ENCODE measurements around the gene ZNF8.
"Not testable (repeated sequence)": the region's sequence is repeated elsewhere in the genome, so short reads cannot be mapped to it uniquely, and the experiment has no call there.

The ZNF8 gene

DNA sequence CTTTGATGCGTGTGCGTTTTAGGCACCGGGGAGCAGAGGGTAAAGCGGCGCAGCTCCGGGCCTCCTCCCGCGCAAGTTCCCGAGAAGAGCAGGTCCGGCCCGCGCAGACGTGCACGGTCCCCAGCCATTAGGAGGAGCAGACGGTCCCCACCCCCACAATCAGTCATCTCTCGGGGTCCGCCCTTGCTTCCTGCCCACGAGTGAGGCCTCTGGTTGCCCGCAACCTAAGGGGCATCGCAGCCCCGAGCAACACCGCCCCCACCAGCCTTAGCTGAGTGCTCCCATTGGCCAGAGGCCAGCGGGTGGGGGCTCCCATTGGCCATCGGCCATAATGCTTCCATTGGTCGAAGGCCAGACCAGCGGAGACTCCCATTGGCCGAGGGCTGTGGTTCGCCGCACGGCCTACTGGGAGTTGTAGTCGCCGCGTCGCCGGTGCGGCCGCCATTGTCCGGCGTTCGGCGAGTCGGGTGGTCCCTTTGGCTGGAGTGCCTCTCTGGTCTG lies at the start of gene ZNF8:
ZNF8 (plus strand) TSS at position 415 of the 501 bp plus-strand sequence. CDS start 127 bp downstream, outside the sequence.
- peak; percentile 96 for DNase-seq (ENCODE audit: low read depth, low spot score)

GRCh38 chr19:58229255-58229639 lies 49.5 kb upstream of the ZNF8 start:
- DNase-seq (ENCODE audit: low read depth, low spot score), result no peak

- DNase-seq (ENCODE audit: low read depth, low spot score), result no peak
Measured at GRCh38 chr19:58237324-58237723, 41.4 kb upstream of the ZNF8 start.

DNA sequence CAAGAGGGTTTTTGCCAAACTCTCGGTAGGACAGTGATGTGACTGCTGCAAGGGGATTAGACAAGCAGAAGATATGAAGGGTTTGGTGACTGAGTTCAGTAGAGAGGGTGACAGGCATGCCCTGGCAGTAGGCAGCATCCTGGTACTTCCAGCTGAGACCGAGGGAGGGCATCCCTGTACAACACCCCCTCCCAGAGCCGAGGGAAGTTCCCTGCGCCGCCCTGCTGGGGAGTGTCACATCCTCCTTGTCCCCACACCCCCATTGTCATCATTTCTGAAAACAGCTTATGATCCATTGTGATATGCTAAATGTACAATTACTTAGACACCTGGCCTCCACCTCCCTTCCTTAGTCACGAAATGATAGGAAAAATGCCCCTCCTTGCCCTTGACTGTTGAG lies 35.4 kb upstream of the ZNF8 start:
- no peak for DNase-seq (ENCODE audit: low read depth, low spot score)

DNA sequence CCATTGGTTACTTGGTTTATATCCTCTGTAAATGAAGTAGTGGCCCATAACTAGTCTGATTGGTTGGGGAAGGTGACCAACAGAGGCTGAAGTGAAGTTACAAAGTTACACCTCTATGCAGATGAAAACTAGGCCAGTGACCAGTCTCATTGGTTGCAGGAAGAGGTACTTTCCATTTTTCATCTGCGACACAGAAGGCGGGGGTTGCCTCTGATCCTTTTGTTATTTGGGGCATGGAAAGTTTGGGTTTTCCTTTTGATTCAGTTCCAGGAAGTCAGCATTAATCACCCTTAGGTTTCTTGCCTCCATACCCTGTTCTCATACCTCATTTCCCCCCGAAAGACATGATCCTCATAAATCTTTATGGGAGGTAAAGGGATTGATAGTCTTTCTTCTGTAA lies 29.9 kb upstream of the ZNF8 start:
- DNase-seq (ENCODE audit: low read depth, low spot score), result no peak

DNA sequence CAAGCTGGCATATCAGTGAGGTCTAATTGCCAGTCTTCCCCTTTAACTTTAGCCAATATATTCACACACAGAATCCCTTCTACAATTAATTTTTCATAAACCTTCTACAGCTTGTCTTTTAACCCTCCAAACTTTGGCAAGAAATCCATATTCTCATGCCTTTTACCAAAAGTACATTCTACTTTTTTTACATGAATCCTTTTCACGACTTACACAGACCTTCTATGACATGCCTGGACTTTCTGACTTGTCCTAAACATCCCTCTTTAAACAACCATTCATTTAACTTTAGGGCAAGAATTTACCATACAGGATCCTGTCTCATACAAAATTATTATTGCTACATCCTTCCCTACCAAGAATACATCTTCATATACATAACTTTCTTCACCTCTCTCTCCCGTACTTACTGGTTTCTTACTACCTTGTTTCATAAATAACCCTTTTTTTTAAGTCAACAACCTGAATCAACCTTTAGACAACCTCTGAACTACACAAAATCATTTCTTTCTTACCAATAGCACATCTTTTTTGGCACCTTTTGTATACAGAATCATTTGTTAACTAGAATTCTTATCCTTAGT lies 26.6 kb upstream of the ZNF8 start:
- DNase-seq (ENCODE audit: low read depth, low spot score), result no peak

DNA sequence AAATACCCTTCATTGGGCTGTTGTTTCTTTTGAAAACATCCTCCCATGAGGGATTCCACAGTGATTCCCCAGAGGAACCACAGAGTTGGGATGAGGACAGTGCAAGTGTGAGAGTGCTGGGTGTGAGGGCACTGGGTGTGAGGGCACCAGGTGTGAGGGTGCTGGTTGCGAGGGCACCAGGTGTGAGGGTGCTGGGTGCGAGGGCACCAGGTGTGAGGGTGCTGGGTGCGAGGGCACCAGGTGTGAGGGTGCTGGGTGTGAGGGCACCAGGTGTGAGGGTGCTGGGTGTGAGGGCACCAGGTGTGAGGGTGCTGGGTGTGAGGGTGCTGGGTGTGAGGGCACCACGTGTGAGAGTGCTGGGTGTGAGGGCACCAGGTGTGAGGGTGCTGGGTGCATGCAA lies 20.5 kb upstream of the ZNF8 start:
- DNase-seq (ENCODE audit: low read depth, low spot score), result not testable (repeated sequence)

DNA sequence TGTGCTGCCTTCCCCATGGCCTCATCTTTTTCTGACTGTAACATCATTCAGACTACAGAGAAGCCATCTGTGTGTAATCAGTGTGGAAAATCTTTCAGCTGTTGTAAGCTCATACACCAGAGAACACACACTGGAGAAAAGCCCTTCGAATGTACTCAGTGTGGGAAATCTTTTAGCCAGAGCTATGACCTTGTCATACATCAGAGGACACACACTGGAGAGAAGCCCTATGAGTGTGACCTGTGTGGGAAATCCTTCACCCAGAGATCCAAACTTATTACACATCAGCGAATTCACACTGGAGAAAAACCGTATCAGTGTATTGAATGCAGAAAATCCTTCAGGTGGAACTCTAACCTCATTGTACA lies 17.2 kb upstream of the ZNF8 start:
- DNase-seq (ENCODE audit: low read depth, low spot score), result no peak

- no peak for DNase-seq (ENCODE audit: low read depth, low spot score)
Measured at GRCh38 chr19:58261968-58262921, 16.5 kb upstream of the ZNF8 start.

- DNase-seq (ENCODE audit: low read depth, low spot score), result no peak
Measured at GRCh38 chr19:58262922-58263296, 15.8 kb upstream of the ZNF8 start.

GRCh38 chr19:58265100-58265499 lies 13.7 kb upstream of the ZNF8 start:
- DNase-seq (ENCODE audit: low read depth, low spot score), result no peak

DNA sequence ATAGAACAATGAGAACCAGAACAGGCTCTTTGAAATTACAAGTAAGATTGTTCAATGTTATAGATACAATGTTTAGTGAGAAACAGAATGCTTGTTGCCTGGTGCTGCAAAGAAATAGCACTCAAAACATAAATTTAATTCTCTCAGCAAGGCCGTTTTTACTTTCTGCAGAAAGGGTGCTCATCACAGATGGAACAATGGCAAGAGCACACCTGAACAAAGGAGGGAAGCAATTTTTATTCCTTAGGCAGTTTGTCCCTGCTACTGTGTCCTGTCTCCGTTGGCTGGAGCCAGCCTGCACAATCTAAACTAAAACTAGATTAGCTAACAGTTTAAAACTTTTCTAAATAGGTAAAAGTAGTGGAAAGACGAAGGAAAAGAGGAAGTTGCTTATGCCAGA lies 10.4 kb upstream of the ZNF8 start:
- DNase-seq (ENCODE audit: low read depth, low spot score), result no peak

DNA sequence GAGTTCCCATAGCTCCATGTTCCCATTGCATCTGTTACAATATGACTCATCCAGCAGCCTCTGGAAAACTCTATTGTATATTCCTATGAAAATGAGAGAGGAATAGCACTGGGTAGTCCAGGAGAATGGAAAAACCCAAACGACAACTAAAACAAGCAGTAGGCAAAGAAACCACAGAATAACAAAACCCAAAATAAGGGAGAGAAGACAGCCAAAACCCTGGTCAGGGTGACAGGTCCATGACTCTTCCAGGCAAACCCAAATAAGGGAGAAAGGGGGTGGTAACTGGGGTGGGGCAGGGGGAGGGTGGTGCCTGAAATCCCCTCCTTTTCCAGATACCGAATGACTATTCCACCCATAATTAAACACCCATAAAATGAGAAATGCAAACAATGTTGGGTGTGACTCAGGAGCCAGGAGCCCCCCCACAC lies 4.0 kb upstream of the ZNF8 start:
- DNase-seq (ENCODE audit: low read depth, low spot score), result no peak

GRCh38 chr19:58275564-58275963 lies 3.2 kb upstream of the ZNF8 start:
- no peak for DNase-seq (ENCODE audit: low read depth, low spot score)

- no peak for DNase-seq (ENCODE audit: low read depth, low spot score)
Measured at GRCh38 chr19:58277197-58277596, 1.6 kb upstream of the ZNF8 start.

GRCh38 chr19:58277748-58278540 lies 811 bp upstream of the ZNF8 start:
- no peak for DNase-seq (ENCODE audit: low read depth, low spot score)

DNA sequence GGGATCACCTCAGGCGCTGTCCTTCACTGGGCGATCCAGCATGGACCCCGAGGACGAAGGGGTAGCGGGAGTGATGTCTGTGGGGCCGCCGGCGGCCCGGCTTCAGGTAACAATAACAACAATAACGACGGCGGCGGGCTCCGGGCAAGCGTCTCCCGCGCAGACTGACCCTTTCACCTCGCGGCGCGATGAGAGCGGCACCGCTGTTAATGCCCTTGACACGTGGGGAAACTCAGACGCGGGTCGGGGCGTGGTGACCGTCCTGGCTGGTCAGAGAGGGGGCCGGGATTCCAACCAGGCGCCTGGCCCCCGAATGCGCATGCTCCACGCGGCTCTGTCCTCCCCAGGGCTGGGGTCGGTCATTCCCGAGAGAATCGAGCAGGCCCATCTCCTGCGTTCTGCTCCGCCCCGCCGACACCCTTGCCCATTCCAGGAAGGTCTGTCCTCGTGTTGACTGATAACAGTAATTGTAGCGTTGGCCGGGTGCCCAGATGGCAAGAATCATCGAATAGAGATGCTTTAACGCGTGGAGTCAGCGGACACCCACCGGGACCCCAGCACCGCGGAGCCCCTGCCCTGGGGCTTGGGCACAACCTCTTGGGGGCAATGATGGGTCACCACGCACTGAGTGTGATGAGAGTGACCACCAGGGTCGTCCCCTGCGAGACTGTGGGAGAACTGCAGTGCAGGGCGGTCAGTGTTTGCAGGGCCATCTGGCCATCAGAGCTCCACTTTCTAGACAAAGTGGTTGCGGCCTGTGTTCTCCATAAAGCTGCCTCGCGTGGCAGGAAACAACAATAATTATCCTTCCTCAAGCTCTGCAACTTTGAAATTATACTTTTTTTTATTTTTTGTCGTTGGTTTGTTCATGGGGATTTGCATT lies 528 bp downstream of the ZNF8 start:
- DNase-seq (ENCODE audit: low read depth, low spot score), result no peak

DNA sequence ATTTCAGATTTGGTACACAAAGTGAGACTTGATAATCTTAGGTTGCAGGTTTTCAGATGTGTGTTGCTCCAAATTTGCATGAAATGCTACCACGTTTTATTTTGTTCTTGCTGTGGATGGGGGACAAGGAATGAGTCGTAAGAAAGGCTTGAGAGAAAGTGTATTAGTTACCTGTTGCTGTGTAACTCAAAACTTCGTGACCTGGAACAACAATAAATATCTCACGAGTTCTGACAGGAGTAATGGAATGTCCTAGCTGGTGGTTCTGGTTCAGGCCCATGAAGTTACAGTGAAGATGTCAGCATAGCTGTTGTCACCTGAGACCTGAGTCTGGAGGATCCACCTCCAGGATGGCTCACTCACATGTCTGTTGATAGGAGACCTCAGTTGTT lies 1.2 kb downstream of the ZNF8 start:
- no peak for DNase-seq (ENCODE audit: low read depth, low spot score)

DNA sequence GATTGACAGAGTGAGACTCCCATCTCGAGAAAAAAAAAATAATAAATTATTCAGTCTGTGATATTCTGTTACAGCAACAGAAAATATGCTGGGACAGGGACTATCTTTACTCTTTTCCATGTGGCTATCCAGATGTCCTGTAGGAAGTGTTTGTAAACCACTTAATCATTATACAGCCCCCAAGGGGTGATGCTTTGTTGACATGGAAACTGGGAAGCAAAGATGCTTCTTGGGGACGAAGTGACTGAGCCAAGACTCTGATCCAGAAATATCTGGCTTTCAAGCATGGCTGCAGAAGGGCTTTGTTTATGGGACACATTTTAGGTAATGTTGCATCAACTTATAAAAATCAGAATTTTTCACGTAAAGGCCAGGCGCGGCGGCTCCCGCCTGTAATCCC lies 5.4 kb downstream of the ZNF8 start:
- no peak for DNase-seq (ENCODE audit: low read depth, low spot score)

DNA sequence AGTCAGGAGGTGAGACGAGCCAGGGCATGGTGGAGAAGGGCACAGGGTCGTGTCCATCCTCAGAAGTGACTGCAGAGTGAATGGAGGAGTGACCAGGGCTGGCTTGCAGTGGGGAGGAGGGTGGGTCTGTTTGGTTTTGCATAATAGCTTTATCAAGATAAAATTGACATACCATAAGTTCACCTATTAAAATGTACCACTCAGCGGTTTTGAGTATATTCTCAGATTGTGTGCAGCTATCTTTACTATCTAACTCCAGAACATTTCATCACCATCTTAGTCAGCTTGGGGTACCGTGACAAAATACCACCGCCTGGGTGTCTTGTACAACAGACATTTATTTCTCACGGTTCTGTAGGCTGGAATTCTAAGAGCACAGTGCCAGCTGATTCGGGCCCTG lies 13.2 kb downstream of the ZNF8 start:
- no peak for DNase-seq (ENCODE audit: low read depth, low spot score)

- no peak for DNase-seq (ENCODE audit: low read depth, low spot score)
Measured at GRCh38 chr19:58294743-58295374, 16.1 kb downstream of the ZNF8 start.
